GM12878 (cell line): ENCODE measurements around the gene PCCA.

Source experiments
- ATF7 ChIP-seq: fragments of 450-650 bp; IDR thresholded peaks from 2 replicates; pipeline ENCODE4 v1.6.1; 2016; ENCODE audit warnings: low read depth, mild to moderate bottlenecking
- CHD2 ChIP-seq: IDR thresholded peaks from 2 replicates; pipeline ENCODE4 v1.6.1; 2011; ENCODE audit warnings: low read depth, low read length, improper control_type of control experiment, borderline replicate concordance
- CTCF ChIP-seq, 3 experiments: IDR thresholded peaks in 2 of 3; conservative IDR thresholded peaks in 1 of 3; 2 replicates each; pipeline ENCODE4 v1.5.1; 2011; ENCODE audit warnings: low read depth in 3 of 3, low read length in 3 of 3, mild to moderate bottlenecking in 3 of 3, control low read depth in 2 of 3, moderate library complexity in 2 of 3, inconsistent platforms in 1 of 3, mixed read lengths in 1 of 3; ENCODE audit not compliant: control insufficient read depth in 2 of 3, insufficient read depth in 1 of 3; ENCODE audit errors: extremely low read depth in 1 of 3
- FOXM1 ChIP-seq: IDR thresholded peaks from 2 replicates; pipeline ENCODE4 v1.6.1; 2012; ENCODE audit warnings: low read depth, mild to moderate bottlenecking, inconsistent platforms, low read length, moderate library complexity
- RAD51 ChIP-seq: fragments of 450-650 bp; IDR thresholded peaks from 2 replicates; pipeline ENCODE4 v1.6.1; 2016; ENCODE audit warnings: moderate library complexity, mild to moderate bottlenecking, inconsistent platforms
- SMC3 ChIP-seq: IDR thresholded peaks from 2 replicates; pipeline ENCODE4 v1.6.1; 2011; ENCODE audit warnings: low read length, improper control_type of control experiment, borderline replicate concordance
- SUZ12 ChIP-seq: fragments of 200-600 bp; sonication (generic); IDR thresholded peaks from one replicate; pipeline ENCODE4 v1.6.1; 2018; ENCODE audit warnings: antibody characterized with exemption, mild to moderate bottlenecking; ENCODE audit not compliant: unreplicated experiment

- TF ChIP-seq RAD51, result no peak
- no peak for TF ChIP-seq FOXM1
- TF ChIP-seq SMC3, result no peak
- TF ChIP-seq SUZ12, result no peak
- TF ChIP-seq CHD2, result no peak
- TF ChIP-seq ATF7, result no peak
- TF ChIP-seq CTCF (IDR thresholded peaks at IDR 0.05 in 2 of 3, conservative IDR thresholded peaks at IDR 0.05 in 1 of 3; ENCODE audit: control insufficient read depth in 2 of 3, extremely low read depth in 1 of 3, insufficient read depth in 1 of 3, low read depth in 3 of 3, low read length in 3 of 3), result no peak
These were observed 272.6 kb downstream of the PCCA start for GRCh38 chr13:100361504-100361903.
